GM21528 (cell line): ENCODE measurements around the gene STT3B.

Experiments used
- ATAC-seq: cut with Tn5 transposase; IDR thresholded peaks from one replicate; pipeline ENCODE4 v1.9.1; 2021; ENCODE audit warnings: mild to moderate bottlenecking, moderate library complexity; ENCODE audit not compliant: unreplicated experiment, low FRiP score

Gene STT3B

DNA sequence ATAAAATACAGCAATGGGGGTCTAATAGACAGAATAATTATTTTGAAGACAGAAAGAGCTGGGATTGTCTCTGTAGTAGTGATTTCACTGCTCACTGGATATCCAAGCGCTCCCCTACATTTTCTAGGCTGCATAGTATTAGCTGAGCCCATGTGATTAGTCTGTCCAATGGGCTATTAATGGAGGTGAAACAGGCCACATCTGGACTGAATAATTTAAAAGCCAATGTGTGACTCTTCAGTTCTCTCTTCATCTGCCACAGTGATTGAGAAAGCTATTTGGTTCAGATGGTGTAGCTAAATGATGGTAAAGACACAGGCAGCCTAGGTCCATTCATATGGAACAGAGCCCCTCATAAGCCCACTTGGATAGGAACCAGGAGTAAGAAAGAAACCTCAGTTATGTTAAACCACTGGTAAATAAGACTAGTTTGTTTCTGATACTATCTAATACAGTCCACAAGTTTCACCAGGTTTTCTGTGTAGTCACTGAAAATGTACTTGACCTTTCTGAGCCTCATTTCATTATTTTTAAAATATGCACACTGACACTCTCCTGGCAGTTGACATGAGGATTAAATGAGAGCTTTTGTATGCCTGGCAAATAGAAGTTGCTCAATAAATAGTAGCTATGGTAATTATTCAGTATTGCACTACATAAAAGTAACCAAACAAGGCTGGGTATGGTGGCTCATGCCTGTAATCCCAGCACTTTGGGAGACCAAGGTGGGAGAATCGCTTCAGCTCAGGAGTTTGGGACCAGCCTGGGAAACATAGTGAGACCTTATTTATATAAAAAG lies 17.0 kb upstream of the STT3B start:
- no peak for ATAC-seq

DNA sequence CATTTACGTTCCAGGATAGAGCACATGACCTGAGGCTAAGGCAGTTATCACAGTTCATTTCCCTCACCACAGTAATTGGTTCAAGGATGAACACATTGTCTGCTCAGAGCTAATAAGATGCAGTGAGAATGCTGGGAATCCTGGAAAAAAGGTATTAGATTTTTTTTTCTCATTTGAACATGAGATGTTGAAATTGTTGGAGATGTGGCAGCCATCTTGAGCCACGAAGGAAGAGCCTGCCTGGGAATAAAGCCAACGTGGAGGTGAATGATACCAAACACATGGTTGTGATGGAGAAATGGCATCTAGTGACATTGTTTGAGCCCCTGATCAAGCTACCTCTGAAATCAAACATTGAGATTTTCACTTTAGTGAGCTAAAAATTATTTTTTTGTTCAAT lies 16.0 kb upstream of the STT3B start:
- no peak for ATAC-seq

DNA sequence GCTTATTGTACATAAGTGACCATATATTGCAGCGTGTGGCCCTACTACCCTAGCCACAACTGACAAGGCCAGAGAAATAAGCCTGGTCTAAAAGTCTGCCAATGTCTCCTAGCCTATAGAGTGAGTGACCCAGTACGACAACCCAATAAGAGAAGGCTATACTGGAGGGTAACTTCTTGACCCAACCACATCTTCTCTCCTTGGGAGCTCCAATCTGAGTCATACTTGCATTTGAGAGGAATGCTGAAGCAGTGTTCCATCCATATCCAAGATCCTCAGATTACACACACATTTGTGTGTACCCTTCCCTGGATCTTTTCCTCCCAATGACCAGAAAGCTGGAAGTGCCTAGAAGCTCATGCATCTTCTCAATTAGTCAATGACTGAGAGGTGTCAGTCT lies 11.3 kb upstream of the STT3B start:
- ATAC-seq, result no peak

DNA sequence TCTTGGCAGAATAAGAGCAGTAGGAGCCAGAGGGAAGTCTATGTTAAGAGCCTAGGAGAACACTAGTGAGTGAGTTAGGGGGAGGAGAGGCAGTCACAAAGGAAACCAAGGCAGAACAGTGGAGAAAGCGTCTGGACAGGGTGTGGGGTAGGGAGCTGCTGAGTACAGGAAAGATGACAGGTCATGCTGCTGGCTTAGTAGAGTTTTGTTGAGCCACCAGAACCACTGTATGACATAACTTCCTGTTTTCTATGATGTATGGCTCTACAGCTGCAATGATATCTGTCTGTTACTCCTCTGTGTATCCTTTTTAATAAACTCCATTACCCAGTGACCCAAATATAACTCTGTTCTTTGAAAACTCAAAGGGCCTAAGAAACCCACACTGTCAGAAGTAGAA lies 10.6 kb upstream of the STT3B start:
- no peak for ATAC-seq

DNA sequence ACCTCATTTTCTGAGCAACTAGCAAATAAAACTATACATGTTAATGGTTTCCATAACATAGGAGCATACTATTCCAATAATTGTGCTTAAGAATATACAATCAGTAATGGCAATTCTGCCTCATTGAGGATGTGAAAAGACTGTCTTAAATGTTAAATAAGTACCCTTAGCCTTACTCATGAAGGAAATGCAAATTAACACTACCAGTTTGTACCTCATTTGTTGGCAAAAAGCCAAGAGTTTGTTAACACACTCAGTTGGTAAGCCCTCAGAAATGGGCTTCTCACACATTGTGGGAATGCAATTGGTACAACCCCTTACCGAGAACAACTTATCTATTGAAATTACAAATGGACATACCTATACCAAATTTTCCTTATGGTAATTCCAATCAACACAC lies 9.2 kb upstream of the STT3B start:
- ATAC-seq, result no peak

DNA sequence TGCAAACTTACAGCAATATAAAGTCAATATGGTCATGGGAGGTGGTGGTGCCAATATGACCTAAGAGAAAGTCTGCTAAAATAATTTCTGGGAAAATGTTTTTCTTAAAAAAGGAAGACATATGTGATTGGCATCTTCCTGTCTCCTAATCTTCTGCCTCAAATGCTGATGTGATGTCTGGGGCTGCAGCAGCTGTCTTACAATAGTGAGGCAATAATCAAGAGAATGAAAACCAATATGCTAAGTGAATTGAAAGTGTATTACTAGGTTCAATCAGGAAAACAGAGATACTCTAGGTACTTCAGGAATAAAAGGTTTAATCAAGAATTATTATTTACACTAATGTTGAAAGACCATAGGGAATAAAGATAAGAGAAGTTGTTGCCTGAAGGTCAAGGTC lies 7.2 kb upstream of the STT3B start:
- no peak for ATAC-seq

DNA sequence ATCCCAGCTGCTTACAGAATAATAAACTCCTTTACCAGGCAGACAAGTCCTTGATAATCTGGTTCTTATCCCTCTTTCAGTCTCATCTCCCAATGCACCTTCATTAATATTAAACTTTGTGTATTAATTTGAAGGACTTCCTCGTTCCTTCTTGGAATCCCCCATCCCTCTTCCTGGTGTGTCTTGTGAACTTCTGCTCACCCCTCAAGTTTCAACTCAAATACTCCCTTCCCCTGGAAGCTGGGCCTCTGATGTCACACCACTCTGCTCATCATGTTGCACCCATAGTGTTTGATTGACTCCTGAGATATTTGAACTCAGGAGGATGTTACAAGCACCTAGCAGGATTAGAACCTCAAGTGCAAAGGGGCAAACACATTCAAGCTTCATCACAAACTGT lies 3.3 kb upstream of the STT3B start:
- no peak for ATAC-seq

DNA sequence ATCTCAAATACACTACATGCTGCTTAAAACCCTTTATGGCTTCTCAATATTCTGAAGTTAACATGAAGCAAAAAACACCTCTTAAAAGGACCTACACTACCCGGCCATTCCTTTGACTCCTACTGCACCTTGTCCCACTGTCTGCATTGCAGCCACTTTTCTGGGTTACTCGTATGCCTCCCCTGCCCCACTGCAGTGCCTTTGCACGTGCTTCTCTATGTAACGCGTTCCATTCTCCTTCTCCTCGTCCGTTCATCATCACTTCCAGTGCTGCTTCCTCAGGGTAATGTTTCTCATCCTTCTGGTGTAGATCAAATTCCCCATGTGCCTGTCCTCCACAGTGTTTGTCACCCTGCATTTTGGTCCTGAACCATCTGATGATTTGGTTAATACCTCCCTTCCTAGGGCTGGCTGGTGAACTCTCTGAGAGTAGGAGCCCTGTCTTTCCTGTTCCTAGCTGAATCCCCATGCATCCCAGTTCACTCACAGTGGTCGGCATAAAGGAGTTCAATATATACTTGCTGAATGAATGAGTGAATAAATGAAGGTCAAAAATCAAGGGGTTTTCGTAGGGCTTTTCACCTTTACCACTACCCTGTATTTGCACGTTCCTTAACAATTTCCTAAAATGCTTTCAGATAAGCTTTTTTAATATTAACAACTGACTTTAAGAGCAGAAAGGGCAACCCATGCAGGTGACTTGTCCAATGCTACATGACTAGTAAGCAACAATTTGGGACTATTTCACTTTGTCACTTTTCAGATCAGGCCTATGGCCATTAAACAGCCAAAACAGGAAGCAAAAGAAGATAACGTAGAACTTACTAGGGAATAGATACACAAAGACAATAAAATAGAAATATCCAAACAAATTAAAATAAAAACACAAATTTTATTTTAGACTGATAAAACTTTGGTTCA lies 2.4 kb upstream of the STT3B start:
- ATAC-seq, result no peak

DNA sequence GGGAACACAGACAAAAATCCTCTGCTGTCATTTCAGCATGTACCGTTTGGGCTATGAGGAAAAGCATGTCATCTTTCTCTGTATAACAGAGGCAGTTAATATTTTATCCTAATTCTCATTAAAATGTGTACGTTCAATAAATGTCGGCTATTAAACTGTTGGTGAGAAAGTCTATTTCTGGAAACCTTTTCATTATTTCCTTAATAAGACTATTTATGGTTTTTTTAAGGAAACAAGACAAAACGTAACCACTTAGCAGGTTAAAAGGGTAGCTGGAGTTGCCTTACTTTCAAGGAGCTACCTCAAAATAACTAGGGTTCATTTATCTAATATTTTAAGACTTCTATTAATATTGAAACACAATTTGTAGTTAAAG lies 1.8 kb upstream of the STT3B start:
- ATAC-seq, result no peak

DNA sequence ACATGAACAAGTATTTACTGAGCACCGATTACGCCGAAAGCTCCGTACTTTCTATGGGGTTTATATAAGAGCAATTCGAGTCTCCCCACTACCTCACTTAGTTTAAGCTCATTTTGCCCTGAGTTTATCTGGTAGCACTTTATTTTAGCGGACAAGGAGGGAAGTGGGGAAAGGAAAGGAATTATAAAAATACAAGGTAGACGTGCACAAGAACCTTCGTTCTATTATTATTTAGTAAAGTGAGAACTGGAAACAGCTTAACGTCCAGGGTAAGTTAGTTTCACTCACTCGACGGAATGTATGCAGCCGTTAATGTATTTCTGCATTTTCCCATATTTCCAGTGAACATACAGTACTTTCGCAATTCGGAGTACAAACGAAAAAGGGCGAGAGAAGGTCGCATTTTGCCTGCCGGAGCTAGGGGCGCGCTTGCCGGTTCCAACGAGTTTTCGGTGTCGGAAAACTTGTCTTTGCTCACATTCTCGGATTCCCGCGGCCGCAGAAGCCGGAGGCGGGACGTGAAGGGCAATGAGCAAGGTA lies 1.2 kb upstream of the STT3B start:
- no peak for ATAC-seq

DNA sequence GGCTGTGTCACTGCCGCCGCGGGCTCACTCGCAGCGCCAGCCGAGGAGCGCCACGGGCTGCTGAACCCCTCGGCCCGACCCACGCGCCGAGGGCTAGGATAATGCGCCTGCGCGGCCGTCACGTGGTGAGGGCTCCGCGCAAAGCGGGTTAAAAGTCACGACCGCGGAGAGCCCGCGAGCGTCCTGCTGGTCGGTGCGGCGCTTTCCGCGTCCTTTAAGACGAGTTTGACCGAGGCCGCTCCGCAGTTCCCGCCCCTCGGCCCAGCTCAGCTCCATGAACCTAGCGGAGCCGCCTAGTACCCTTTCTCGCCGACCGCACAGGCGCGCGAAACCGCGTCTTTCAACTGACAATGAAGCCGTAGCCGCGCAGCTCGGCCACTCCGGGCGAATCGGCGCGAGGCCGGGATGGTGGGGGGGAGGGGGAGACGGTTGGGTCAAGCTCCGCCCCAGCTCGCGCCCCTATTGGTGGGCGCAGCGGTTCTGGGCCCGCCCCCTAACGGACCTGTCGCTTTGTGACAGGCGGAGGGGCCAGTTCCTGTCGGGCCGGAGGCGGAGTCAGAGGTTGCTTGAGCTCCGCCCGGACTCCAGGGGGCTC lies 636 bp upstream of the STT3B start:
- peak; percentile 90 for ATAC-seq

DNA sequence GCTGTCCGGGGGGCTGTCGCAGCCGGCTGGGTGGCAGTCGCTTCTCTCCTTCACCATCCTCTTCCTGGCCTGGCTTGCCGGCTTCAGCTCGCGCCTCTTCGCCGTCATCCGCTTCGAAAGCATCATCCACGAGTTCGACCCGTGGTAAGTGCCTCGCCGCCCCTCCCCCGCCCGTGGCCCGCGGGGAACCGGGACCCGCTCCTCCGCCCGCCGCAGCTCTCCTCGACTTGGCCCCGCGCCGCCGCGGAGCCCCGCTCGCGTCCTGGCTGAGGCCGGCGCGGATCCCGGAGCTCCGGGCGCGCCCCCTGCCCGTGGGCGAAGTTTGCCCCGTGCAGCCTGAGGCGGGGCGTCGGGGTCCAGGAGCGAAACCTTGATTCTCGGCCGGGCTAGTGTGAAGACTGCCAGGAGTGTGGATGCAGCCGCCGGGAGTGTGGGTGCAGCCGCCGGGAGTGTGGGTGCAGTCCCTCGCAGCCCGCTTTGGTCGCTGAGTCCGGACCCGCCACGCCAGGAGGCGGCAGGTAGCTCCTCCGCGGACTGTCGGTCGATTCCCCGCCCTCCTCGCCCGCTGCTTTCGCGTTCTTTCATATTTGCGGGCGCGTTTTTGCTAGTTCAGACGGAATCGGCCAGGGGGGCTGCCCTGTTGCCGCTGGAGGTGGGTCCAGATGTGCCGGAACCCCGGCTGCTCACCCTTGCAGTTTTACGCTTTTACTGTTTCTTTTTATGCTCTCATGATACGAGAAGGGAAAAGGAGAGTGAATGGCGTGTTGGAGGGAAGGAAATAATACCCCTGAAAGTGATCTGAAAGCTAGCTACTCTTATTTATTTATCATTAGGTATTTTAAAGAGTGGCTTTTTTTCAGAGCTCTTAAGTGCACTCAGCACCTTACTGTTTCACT lies 692 bp downstream of the STT3B start:
- ATAC-seq, result peak; percentile 10

DNA sequence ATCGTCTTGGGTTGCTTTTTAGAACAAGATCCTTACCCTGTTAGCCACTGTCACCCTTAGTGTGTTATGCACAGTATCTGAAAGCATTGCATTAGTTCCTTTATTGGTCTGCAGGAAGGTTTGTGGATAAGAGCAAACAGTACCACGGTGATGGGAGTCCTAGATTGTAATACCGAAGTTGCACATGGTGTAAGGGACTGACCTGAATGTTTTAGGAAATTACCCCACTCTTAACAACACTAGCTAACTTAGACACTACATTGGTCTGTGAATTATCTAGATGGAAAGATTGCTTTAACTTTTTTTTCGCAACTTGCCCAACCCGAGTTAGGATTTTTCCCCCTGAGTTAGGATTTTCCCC lies 1.3 kb downstream of the STT3B start:
- ATAC-seq, result no peak

DNA sequence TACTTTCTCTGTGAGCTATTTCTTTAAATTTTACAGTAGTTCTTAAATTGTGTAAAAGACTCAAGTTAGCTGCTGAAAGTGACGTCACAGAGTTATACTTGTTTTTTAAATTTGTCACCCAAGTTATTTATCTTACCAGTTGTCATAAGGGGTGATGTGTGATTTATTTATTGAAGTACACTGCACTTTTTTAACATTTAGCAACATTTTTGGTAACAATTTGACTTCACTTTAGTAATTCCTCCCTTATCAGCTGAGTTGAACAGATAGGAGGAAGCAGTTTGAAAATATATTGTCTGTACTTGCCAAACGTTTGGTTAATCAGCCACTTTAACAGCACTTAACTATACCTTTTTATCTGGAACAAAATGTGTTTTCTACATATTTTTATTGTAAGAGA lies 3.8 kb downstream of the STT3B start:
- no peak for ATAC-seq

DNA sequence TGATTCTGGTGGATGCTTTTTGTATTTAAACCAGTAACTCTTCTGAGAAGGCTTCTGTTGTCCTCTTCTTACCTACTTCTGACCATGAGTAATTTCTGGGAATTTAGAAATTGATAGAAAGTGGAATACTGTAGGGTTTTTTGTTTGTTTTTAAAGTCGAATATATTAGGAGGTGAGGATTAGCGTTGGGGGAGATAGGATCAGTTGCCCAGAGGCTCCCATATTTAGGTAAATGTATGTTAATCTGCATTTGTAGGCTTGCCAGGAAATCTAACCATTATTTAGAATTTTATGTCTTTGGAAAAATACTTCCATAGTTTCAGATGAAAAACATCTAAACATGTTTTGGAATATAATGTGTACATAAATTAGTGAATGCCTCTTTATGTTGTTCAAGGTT lies 6.1 kb downstream of the STT3B start:
- ATAC-seq, result no peak

DNA sequence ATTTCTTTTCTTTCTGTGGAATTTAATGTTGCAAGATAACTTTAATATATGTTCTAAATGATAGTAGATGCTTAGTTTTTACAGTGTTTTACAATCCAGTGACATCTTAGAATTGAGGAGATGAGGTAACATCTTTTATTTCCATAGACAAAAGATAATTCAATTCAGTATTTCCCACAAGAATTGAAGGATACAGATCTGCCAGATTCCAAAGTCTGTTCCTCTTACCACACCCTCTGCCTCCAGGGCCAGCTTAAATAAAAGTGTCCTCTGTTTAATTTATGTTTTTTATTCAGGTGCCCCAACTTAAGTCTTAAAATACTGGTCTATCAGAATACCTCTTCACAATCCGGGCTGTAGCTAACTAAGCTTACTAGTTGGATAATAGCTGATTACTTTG lies 6.5 kb downstream of the STT3B start:
- ATAC-seq, result no peak

DNA sequence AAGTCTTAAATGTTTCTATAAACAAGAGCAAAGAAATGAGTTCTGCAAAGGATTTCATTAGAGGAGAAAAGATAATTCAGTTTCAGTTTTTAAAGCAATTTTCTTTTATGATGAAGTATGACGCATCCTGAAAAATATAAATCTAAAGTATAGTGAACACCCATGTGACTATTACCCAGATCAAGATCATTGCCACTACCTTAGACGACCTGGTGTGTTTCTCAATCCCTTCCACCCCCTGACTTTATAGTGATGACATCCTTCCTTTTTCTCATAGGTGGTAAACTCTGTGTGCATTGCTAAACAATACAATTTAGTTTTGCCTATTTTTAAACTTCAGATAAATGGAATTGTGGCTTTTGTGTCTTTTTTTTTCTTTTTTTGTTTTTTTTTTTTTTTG lies 8.4 kb downstream of the STT3B start:
- no peak for ATAC-seq

DNA sequence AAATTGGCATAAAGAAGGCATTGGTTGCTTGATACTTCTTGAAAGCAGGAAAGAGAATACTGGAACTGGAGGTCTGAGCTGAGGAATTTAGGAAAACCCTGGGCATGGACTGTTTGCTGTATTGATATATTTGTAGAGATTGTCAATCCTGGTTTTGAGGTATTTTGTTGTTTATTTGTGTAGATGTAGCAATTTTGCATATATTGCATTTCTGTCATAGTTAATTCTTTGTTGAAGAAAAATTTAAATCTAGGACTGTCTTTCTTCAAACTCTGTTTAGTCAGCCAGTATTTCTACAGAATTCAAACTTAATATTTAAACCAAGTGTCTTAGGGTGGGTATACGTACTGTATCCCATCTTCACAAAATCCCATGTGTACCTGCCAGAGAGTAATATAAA lies 9.5 kb downstream of the STT3B start:
- ATAC-seq, result no peak

DNA sequence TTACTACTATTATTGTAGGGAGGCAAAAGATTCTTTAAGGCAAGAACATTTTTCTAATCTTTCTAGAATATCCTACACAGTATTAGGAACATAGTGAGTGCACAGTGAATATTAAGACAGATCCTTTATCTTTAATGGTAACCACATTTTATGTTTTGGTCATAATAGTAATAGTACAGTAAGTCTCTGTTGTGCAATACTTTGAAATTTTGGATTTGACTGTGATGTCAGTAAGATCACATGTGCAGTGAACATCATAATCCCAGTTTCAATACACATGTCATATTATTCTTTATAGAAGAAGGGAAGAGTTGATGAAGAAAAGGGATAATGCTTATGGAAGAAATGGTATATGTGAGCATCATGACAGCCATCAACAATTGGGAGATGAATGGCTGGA lies 10.7 kb downstream of the STT3B start:
- no peak for ATAC-seq

DNA sequence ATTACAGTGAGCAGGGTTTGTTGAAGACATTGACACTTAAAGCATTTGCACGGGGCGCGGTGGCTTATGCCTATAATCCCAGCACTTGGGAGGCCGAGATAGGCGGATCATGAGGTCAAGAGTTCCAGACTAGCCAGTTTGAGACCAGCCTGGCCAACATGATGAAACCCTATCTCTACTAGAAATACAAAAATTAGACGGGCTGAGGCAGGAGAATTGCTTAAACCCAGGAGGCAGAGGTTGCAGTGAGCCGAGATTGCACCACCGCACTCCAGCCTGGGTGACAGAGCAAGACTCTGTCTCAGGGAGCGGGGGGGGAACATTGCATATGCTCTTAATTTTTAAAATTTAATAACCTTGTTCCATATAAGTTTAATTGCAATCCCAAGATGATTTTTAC lies 11.9 kb downstream of the STT3B start:
- no peak for ATAC-seq
